ENCODE measurements around the gene S100A9. TPM values are rescaled to one million over a fixed set of nuclear protein-coding genes. Genes with fewer than 3 reads are reported as not detected.

The S100A9 gene
- total RNA-seq, 1 experiment from 2014 or later = not detected

GRCh38 chr1:153354515-153355193 lies 3.0 kb upstream of the S100A9 start:
- no peaks in the 10 kb centered on the region for H3K79me2 ChIP-seq (ENCODE audit: insufficient read depth, low read length)
- no peak overlapping the region for H2BK5ac ChIP-seq (ENCODE audit: insufficient read length, low read length)
- peak overlapping the region; percentile 28 for H4K5ac ChIP-seq (ENCODE audit: insufficient read length, low read depth, low read length)
- no CpG with 5 or more reads among the region's 8 CpGs for WGBS (ENCODE audit: extremely low coverage, insufficient read length, low lambda C conversion rate)
- no peak overlapping the region for H3K14ac ChIP-seq (ENCODE audit: insufficient read depth, low read length)
- H3K56ac ChIP-seq (ENCODE audit: insufficient read length, low read depth, low read length) = no peak overlapping the region
- no peak overlapping the region for H3K4me2 ChIP-seq (ENCODE audit: insufficient read depth, insufficient read length, low read length)
- H3K4me1 ChIP-seq (ENCODE audit: insufficient read depth, low read length) = no peaks in the 10 kb centered on the region
- Mint-ChIP-seq H3K4me3 (no peak overlapping the region), H3K9me3 (peaks cover 0 to 4% of the 10 kb centered on the region in 2 experiments; a peak in 2 of 5 replicates), H3K36me3 (ENCODE audit: insufficient read depth in 1 of 3, low read depth in 3 of 3) (no peaks in the 10 kb centered on the region), H3K4me1 (no peaks in the 10 kb centered on the region), H3K27me3 (ENCODE audit: low read depth) (peaks cover 9% of the 10 kb centered on the region), H3K27ac (no peak overlapping the region)
- H3K27me3 ChIP-seq (ENCODE audit: insufficient read depth, low read length) = no peaks in the 10 kb centered on the region
- no peak overlapping the region for H2AFZ ChIP-seq (ENCODE audit: low read length)
- no peak overlapping the region for H3K27ac ChIP-seq (ENCODE audit: insufficient read length, low read depth, low read length)
- no peaks in the 10 kb centered on the region for H4K20me1 ChIP-seq (ENCODE audit: control insufficient read depth, insufficient read depth, insufficient read length)
- no peak for DNase-seq
- H3K23ac ChIP-seq (ENCODE audit: insufficient read length, low read depth, low read length) = no peak overlapping the region
- no peaks in the 10 kb centered on the region for H3K23me2 ChIP-seq (ENCODE audit: insufficient read length, low read depth, low read length, poor library complexity, severe bottlenecking)
- H3K18ac ChIP-seq (ENCODE audit: insufficient read length, low read depth, low read length) = no peak overlapping the region
- no peak overlapping the region for H3K9ac ChIP-seq (ENCODE audit: extremely low read depth, insufficient read length, low read length)
- no peaks in the 10 kb centered on the region for H3K79me1 ChIP-seq (ENCODE audit: insufficient read depth, low read depth, low read length, poor library complexity, severe bottlenecking)
- 0 out of 3 replicates have a peak, but pooled peaks have one; percentile 11 for TF ChIP-seq CTCF (conservative IDR thresholded peaks at IDR 0.05)
- no peak overlapping the region for H2BK20ac ChIP-seq (ENCODE audit: low read depth, low read length, poor library complexity, severe bottlenecking)
- H2BK15ac ChIP-seq (ENCODE audit: low read depth, low read length) = no peak overlapping the region
- H3K9me3 ChIP-seq (ENCODE audit: control insufficient read depth, low read depth, low read length) = no peaks in the 10 kb centered on the region
- no peak overlapping the region for H2BK12ac ChIP-seq (ENCODE audit: insufficient read length, low read depth, low read length)
- H3K4ac ChIP-seq (ENCODE audit: low read depth, low read length) = no peak overlapping the region
- H4K8ac ChIP-seq (replicated peaks; ENCODE audit: insufficient read length, low read depth, low read length) = no peak overlapping the region
- H2BK120ac ChIP-seq (ENCODE audit: low read depth, low read length, poor library complexity, severe bottlenecking) = no peak overlapping the region
- H3T11ph ChIP-seq (ENCODE audit: low read length) = no peak overlapping the region
- no peak overlapping the region for H4K91ac ChIP-seq (ENCODE audit: insufficient read length, low read depth, low read length)
- no peak overlapping the region for H2AK5ac ChIP-seq (ENCODE audit: insufficient read length, low read length)

Data from H9 (cell line).